ENCODE results near the gene HTR3E. TPM values are rescaled to one million over a fixed set of nuclear protein-coding genes. Genes with fewer than 3 reads are reported as not detected.

The HTR3E gene
- total RNA-seq, 2 experiments from 2014 or later: not detected

DNA sequence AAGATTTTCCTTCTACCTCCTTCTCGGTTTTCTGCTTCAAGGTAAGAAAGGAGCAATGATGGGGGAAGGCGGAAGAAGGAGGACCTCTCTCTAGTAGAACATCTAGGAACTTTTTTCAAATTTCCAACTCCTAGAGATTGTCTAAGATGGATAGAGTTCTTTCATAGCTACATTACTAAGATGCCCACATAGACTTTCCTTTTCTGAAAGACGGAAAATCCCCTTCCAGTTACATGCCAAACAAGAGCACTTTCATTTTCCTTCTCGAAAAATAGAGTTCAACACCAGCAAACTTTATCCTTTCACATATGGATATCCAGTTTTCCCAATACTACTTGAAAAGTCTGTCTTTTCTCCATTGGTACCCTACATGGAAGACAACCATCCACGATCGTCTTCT, 692 bp downstream of the HTR3E start:
- CTCF ChIA-PET (ENCODE audit: unreplicated experiment): no interaction called here
- H3K9me2 ChIP-seq (ENCODE audit: insufficient read depth, low read length): no peaks in the 10 kb centered on the region

DNA sequence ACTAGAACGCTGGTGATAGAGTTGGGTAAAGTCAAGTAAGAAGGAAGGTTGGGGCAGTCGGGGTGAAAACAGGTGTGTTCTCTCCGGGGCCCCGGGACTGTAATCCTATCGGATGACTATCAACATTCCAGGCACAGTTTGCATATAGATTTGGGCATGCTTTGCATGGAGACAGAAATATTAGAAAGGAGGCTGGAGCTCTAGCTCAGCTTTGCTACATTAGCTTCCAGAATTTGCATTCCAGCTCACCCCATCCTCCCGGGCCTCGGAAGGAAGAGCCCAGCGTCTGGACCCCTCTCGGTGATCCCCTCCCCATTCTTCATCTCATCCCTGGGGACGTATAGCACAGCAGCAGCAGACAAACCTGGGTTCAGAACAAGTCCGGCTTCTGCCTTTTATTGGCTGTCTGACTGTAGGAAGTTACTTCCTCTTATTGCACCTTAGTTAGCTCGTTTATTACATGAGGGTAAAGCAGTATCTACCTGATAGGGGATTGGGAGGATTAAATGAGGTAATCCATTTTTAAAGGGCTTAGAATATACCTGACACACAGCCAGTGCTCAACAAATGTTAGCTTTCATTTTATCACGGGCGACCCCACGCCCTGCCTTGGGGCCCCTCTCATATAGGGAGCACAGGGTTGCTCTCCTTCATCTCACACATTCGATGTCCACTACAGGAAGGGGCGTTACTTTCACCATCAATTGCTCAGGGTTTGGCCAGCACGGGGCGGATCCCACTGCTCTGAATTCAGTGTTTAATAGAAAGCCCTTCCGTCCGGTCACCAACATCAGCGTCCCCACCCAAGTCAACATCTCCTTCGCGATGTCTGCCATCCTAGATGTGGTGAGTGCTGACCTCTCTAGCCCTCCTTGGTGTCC, 3.2 kb downstream of the HTR3E start:
- BruUV-seq (replicated peaks): no TSS peak
- no peak for DNase-seq (ENCODE audit: low spot score)
- Histone ChIP-seq H3K4me2 (ENCODE audit: low read length) (no peak overlapping the region), H3K79me2 (ENCODE audit: insufficient read depth, low read depth, low read length) (no peaks in the 10 kb centered on the region), H3K4me3 (ENCODE audit: low read depth, low read length, poor library complexity, severe bottlenecking) (no peak overlapping the region), H3K36me3 (ENCODE audit: insufficient read depth, low read length) (no peaks in the 10 kb centered on the region), H3K9me3 (ENCODE audit: low read length) (no peaks in the 10 kb centered on the region), H3K27ac (ENCODE audit: low read depth, low read length, poor library complexity, severe bottlenecking) (no peak overlapping the region), H3K4me1 (ENCODE audit: insufficient read depth, low read length, poor library complexity, severe bottlenecking) (no peaks in the 10 kb centered on the region), H4K20me1 (ENCODE audit: insufficient read depth, low read length) (no peaks in the 10 kb centered on the region), H3K9me2 (ENCODE audit: insufficient read depth, low read length) (no peaks in the 10 kb centered on the region), H2AFZ (ENCODE audit: low read length) (no peak overlapping the region)
- CTCF ChIA-PET (ENCODE audit: unreplicated experiment): no interaction called here
- TF ChIP-seq, protein P1, sequence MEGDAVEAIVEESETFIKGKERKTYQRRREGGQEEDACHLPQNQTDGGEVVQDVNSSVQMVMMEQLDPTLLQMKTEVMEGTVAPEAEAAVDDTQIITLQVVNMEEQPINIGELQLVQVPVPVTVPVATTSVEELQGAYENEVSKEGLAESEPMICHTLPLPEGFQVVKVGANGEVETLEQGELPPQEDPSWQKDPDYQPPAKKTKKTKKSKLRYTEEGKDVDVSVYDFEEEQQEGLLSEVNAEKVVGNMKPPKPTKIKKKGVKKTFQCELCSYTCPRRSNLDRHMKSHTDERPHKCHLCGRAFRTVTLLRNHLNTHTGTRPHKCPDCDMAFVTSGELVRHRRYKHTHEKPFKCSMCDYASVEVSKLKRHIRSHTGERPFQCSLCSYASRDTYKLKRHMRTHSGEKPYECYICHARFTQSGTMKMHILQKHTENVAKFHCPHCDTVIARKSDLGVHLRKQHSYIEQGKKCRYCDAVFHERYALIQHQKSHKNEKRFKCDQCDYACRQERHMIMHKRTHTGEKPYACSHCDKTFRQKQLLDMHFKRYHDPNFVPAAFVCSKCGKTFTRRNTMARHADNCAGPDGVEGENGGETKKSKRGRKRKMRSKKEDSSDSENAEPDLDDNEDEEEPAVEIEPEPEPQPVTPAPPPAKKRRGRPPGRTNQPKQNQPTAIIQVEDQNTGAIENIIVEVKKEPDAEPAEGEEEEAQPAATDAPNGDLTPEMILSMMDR (conservative IDR thresholded peaks at IDR 0.05; ENCODE audit: low read length): no peak
- no peak for TF ChIP-seq EZH2phosphoT487 (IDR thresholded peaks at IDR 0.05; ENCODE audit: borderline replicate concordance, low read depth, low read length)
- intact Hi-C loops (cut with micrococcal nuclease; ENCODE audit: unreplicated experiment): no loop called here
- POLR2A ChIA-PET: interaction anchor here (0.5 to 0.7 kb wide), 3 partner anchors 35 to 606 kb away, joined by 3 read pairs; no protein-coding TSS in a partner anchor

More for the DNA sequence above, 692 bp downstream of the HTR3E start:
- no peaks in the 10 kb centered on the region for H4K20me1 ChIP-seq (ENCODE audit: insufficient read depth, low read length)
- POLR2A ChIA-PET: interaction anchor here (0.5 to 0.7 kb wide), 2 partner anchors 22 to 107 kb away, joined by 3 to 4 read pairs; no protein-coding TSS in a partner anchor
- no peak overlapping the region for H3K4me2 ChIP-seq (ENCODE audit: low read length)
- no peaks in the 10 kb centered on the region for H3K4me1 ChIP-seq (ENCODE audit: insufficient read depth, low read length, poor library complexity, severe bottlenecking)
- H3K4me3 ChIP-seq (ENCODE audit: low read depth, low read length, poor library complexity, severe bottlenecking): no peak overlapping the region
- intact Hi-C loops (cut with micrococcal nuclease; ENCODE audit: unreplicated experiment): no loop called here
- no peaks in the 10 kb centered on the region for H3K9me3 ChIP-seq (ENCODE audit: low read length)
- H3K79me2 ChIP-seq (ENCODE audit: insufficient read depth, low read depth, low read length): no peaks in the 10 kb centered on the region
- TF ChIP-seq, protein P1 (conservative IDR thresholded peaks at IDR 0.05; ENCODE audit: low read length): no peak
- no peak for TF ChIP-seq EZH2phosphoT487 (IDR thresholded peaks at IDR 0.05; ENCODE audit: borderline replicate concordance, low read depth, low read length)
- H2AFZ ChIP-seq (ENCODE audit: low read length): no peak overlapping the region
- BruUV-seq (replicated peaks): no TSS peak
- DNase-seq (ENCODE audit: low spot score): no peak
- H3K36me3 ChIP-seq (ENCODE audit: insufficient read depth, low read length): no peaks in the 10 kb centered on the region
- H3K27ac ChIP-seq (ENCODE audit: low read depth, low read length, poor library complexity, severe bottlenecking): no peak overlapping the region

DNA sequence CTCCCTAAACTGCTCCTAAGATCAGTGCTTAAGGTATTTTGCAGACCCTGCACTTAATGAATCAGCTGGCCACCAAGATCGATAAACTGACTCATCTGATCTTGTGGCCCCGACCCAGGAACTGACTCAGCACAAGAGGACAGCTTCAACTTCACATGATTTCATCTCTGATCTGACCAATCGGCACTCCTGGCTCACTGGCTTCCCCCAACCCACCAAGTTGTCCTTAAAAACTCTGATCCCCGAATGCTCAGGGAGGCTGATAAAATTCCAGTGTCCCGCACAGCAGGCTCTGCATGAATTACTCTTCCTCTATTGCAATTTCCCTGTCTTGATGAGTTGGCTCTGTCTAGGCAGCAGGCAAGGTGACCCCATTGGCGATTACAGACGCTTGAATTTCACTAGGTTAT, 13.5 kb downstream of the HTR3E start:
- no TSS peak for BruUV-seq (replicated peaks)

More for the DNA sequence above, 13.5 kb downstream of the HTR3E start:
- intact Hi-C loops (cut with micrococcal nuclease; ENCODE audit: unreplicated experiment): no loop called here
- Histone ChIP-seq H2AFZ (ENCODE audit: low read length) (no peak overlapping the region), H3K9me3 (ENCODE audit: low read length) (no peaks in the 10 kb centered on the region), H4K20me1 (ENCODE audit: insufficient read depth, low read length) (no peaks in the 10 kb centered on the region), H3K36me3 (ENCODE audit: insufficient read depth, low read length) (no peaks in the 10 kb centered on the region), H3K79me2 (ENCODE audit: insufficient read depth, low read depth, low read length) (no peaks in the 10 kb centered on the region), H3K4me1 (ENCODE audit: insufficient read depth, low read length, poor library complexity, severe bottlenecking) (no peaks in the 10 kb centered on the region), H3K4me2 (ENCODE audit: low read length) (no peak overlapping the region), H3K27ac (ENCODE audit: low read depth, low read length, poor library complexity, severe bottlenecking) (no peak overlapping the region), H3K9me2 (ENCODE audit: insufficient read depth, low read length) (no peaks in the 10 kb centered on the region), H3K4me3 (ENCODE audit: low read depth, low read length, poor library complexity, severe bottlenecking) (no peak overlapping the region)
- CTCF ChIA-PET (ENCODE audit: unreplicated experiment): no interaction called here
- no peak for DNase-seq (ENCODE audit: low spot score)
- POLR2A ChIA-PET: no interaction called here
- TF ChIP-seq, protein P1 (conservative IDR thresholded peaks at IDR 0.05; ENCODE audit: low read length): no peak
- no peak for TF ChIP-seq EZH2phosphoT487 (IDR thresholded peaks at IDR 0.05; ENCODE audit: borderline replicate concordance, low read depth, low read length)

All from OCI-LY7 (cell line).